HG03097 (cell line): ENCODE results near the gene EVC.

ENCODE experiments used
- ATAC-seq: cut with Tn5 transposase; IDR thresholded peaks from one replicate; pipeline ENCODE4 v1.9.1; 2021; ENCODE audit not compliant: unreplicated experiment, low FRiP score

Gene EVC

GRCh38 chr4:5753766-5754528 lies 42.9 kb downstream of the EVC start:
- no peak for ATAC-seq

GRCh38 chr4:5754529-5754881 lies 43.5 kb downstream of the EVC start:
- ATAC-seq: no peak

- no peak for ATAC-seq
Measured at GRCh38 chr4:5755161-5755560, 44.2 kb downstream of the EVC start.

DNA sequence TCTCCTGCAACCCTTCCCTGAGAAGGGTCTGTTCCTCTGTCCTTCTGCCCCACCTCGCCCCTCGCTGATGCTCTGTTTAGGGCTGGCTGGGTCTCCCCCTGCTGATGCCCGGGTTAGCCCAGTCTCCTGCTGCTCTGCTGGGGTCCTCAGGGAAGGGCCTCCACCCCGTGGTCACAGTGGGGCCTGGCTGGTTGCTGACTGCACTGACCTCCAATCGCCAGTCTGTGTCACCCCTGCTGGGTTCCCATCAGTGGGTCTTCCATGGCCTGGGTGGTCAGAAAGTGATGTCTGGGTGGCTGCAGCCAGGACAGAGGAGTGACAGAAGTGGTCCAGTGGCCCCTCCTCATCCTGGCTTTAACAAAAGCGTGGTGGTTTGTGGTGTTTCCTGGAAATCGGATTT lies 44.7 kb downstream of the EVC start:
- ATAC-seq: no peak

DNA sequence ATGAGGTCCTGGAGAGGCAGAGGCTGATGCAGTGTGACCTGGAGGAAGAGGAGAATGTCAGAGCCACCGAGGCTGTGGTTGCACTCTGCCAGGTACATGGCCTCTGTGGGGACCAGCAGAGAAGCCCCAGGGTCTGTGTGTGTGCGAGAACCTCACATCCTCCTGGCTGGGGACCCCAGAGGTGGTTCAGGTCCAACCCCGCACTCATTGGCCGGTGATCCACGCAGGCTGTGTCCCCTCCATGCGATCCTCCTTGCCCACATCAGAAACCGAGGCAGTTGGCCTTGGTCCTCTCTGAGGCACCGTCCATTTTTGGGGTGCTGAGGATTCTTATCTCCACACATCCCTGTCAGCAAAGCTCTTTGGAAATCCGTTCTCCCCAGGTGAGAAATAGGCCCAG lies 45.3 kb downstream of the EVC start:
- ATAC-seq: no peak

GRCh38 chr4:5757091-5757490 lies 46.1 kb downstream of the EVC start:
- no peak for ATAC-seq

GRCh38 chr4:5757536-5757935 lies 46.5 kb downstream of the EVC start:
- no peak for ATAC-seq

GRCh38 chr4:5757954-5758353 lies 47.0 kb downstream of the EVC start:
- no peak for ATAC-seq

DNA sequence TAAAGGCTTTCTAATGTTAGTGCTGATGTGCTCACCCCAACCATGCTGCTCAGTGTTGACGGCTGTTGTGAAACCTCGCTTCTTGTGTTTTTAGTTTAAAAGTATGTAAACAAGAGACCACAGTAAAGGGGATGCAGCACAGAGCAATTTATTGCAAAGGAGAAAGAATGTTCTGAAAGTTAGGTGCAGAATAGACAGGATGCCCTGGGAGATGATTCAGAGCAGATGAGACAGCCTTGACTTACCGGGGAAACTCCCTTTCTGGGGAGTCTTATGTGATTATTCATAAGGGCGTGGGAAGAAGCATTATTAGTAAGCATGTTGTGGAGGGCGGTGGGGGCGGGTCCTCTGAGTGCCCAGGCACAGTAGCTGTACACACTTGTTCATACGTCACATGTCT lies 47.7 kb downstream of the EVC start:
- no peak for ATAC-seq

DNA sequence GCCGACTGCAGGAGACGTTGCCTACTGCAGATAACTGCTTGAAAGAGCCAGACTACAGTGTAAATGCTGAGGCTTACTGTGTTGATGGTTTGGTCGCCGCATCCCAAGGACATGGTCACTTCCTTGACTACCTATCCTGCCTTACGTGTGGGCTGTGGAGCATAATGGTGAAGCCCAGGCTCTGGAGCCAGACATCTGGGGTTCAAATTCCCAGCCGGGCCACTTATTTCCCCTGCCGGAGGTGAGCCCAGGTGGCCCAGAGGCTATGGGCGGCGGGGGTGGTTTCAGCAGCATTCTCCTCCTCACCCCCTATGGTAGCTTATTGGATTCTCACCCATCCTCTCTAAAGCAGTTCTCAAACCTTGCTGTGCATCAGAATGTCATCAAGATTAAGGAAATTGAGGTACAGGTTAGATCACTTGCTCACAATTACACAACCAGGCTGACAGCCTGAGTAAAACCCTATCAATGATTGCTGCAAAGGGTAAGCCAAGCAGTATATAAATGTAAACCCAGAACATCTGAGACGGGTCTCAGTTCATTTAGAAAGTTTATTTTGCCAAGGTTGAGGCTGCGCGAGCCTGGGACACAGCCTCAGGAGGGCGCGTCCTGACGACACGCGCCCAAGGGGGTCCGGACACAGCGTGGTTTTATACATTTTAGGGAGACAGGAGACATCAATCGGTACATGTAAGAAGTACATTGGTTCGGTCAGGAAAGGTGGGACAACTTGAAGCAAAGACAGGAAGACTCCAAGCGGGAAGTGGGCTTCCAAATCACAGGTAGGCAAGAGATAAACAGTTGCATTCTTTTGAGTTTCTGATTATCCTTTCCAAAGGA lies 48.5 kb downstream of the EVC start:
- no peak for ATAC-seq

- ATAC-seq: no peak
Measured at GRCh38 chr4:5760246-5760645, 49.2 kb downstream of the EVC start.

DNA sequence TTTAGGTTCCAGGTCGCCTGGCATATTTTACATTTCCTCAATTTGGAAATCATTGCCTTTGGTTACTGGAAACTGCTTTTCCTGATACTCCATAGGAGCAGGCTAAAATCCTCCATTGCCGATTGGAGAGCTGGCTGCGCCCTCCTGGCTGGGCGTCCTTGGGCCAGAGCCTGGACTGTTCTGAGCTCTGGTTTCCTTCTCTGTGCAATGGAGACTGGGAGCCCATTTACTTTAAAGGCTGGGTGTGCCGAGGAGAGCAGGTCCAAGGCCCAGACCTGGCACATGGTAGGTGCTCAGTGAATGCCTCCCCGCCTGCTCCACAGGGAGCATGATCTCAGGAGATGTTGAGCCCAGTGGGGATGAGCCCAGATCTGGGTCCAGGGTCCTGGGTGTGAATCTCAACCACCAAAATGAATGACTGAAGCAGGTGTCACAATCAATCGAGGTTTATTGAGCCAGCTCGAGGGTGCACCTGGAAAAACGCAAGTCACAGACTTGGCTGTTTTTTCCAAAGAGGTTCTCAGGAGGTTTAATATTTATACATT lies 50.0 kb downstream of the EVC start:
- ATAC-seq: no peak

GRCh38 chr4:5770051-5770450 lies 59.0 kb downstream of the EVC start:
- no peak for ATAC-seq

- ATAC-seq: no peak
Measured at GRCh38 chr4:5772528-5773270, 61.7 kb downstream of the EVC start.

DNA sequence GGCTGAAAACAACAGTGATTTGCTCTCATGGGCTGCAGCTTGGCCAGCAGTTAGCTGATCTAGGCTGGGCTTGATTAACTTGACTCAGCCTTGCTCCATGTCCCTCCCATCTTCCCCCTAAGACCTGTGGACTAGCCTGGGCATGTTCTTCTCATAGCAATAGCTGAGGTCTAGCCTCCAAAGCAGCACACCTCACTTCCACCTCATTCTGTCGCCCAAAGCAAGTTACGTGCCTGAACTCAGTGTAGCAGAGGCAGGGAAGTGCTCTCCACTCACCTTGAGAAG lies 62.2 kb downstream of the EVC start:
- no peak for ATAC-seq

DNA sequence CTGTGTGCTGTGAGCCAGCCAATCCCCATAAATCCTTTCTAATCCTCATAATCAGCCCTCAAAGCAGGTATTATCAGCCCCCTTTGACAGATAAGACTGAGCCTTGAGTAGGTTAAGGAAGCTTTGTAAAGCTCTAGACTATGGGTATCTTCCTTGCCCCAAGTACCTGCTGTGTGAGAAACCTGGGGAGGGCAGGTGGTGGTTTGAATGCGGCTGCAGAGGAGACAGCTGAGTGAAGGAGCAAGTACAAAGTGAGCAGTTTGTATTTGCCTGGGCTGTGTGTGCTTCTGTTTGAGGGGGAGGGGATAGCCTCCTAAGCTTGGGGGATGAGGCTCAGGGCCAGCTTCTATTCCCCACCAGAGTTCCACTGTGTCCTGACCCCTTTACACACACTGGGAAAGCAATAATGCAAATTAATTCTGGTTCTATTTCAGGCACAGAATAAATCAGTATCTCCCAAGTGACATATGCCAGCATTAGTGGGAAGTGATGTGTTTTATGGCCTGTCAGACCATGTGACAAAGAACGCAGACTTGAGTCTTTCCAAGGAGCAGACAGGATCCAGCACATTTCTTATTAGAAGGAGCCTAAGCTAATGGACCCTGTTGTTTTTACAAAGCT lies 63.5 kb downstream of the EVC start:
- no peak for ATAC-seq

- ATAC-seq: no peak
Measured at GRCh38 chr4:5776510-5776909, 65.5 kb downstream of the EVC start.

DNA sequence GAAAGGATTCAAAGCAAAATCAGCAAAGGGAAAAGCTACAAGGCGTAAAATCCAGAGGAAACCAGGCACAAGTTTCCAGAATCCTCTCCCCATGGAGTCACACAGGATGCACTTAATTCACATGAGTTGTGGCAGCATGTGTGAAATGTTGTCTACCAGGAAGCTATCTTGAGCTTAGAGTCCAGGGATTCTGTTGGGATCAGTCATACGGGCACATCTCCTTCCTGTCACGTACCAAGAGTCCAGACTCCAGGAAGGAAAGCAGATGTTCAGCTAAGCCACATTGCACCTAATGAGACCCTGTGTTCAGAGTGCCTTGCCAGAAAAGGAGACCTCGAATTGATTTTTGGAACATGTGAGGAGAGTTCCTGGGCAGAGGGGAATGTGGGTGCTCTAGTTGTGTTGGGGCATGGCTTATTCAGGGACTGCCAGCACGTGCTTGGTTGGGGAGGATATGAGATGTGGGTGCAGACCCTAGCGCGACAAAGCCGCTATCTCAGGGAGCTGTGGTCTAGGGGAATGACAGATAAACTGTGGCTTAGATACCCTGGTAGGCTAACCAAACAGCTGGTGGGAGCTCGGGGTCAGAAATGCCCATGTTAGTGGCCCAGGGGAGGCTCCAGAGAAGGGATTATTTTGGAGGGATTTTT lies 70.0 kb downstream of the EVC start:
- no peak for ATAC-seq

GRCh38 chr4:5781691-5782090 lies 70.7 kb downstream of the EVC start:
- no peak for ATAC-seq

DNA sequence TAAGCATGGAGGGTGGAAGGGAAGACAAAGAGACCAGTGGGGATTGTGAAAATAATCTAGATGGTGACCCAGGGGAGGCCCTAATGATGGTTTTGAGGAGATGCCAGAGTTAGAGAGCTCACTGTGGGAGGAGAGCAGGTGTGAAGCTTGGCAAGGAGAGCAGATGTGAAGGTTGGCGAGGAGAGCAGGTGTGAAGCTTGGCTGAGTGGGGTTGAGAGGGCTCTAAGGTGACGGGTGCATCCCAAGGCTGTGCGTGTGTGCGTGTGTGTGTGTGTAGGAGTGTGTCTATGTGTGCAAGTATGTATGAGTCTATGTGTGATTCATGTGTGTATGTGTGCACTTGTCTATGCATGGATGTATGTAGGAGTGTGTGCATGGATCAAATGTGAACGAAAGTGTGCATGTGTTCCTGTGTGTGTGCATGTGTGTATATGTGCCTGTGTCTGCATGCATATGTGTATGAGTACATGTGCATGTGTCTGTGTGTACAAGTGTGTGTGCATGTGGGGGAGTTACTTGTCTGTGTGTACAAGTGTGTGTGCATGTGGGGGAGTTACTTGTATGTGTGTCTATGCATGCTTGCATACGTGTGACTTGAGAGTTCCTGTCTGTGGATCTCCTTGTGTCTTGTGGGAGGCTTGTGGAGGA lies 72.0 kb downstream of the EVC start:
- ATAC-seq: no peak
